Lower lobe of right lung (tissue), 2 donors: ENCODE measurements around the gene CBFA2T2. TPM values are rescaled to one million over a fixed set of nuclear protein-coding genes. Genes with fewer than 3 reads are reported as not detected.
A peak's percentile ranks its signal among the peaks of the same experiment; 100 is the strongest.

Source experiments
- ATAC-seq, 2 donors: fragments of 200-7000 bp; cut with Tn5 transposase; one replicate each; pipeline ENCODE4 v1.9.1; 2020 to 2022; ENCODE audit warnings: mild to moderate bottlenecking in 2 of 2, moderate library complexity in 2 of 2
- DNase-seq: peaks from one replicate; pipeline ENCODE4 v3.0.0-alpha.2; 2020
- H3K27ac ChIP-seq: fragments of 200-600 bp; one replicate; pipeline ENCODE4 v1.8.0; 2022
- H3K27me3 ChIP-seq: fragments of 200-600 bp; one replicate; pipeline ENCODE4 v1.8.0; 2022; ENCODE audit warnings: low read depth
- H3K36me3 ChIP-seq: fragments of 200-600 bp; one replicate; pipeline ENCODE4 v1.8.0; 2022; ENCODE audit warnings: mild to moderate bottlenecking
- H3K4me1 ChIP-seq: fragments of 200-600 bp; one replicate; pipeline ENCODE4 v1.8.0; 2022
- H3K4me3 ChIP-seq: fragments of 200-600 bp; one replicate; pipeline ENCODE4 v1.8.0; 2022; ENCODE audit warnings: mild to moderate bottlenecking
- H3K9me3 ChIP-seq: fragments of 200-600 bp; one replicate; pipeline ENCODE4 v1.8.0; 2022
- CTCF ChIP-seq: fragments of 200-600 bp; IDR thresholded peaks from one replicate; pipeline ENCODE4 v1.8.0; 2022; ENCODE audit warnings: antibody characterized with exemption, mild to moderate bottlenecking
- intact Hi-C: fragments of 100-400 bp; cut with DNase I; formaldehyde crosslinking; loops from one replicate; pipeline ENCODE4 v1.11.0; 2022
- total RNA-seq: library from RNA; stranded (reverse); fragmentation: NEBNext Ultra II Directional; extraction: Animal tissue kit (Norgen Biotek cat#: 25700); gene quantifications from one replicate; pipeline ENCODE4 v1.2.1, GENCODE V29; 2021
- donor health status: DM: no; HTN: yes; CAD: no; lungs with severe emphysema.

Gene CBFA2T2
- total RNA-seq, 1 donor from 2014 or later, result 18.2 TPM

- DNase-seq, result no peak
- no peak for TF ChIP-seq CTCF
- H3K27me3 ChIP-seq, result no peaks in the 10 kb centered on the region
- peak overlapping the region; percentile 67 for H3K4me3 ChIP-seq
- intact Hi-C loops, result no loop called here
- peaks cover 36% of the 10 kb centered on the region for H3K4me1 ChIP-seq
- H3K36me3 ChIP-seq, result peaks cover 6% of the 10 kb centered on the region
- H3K27ac ChIP-seq, result peak overlapping the region; percentile 83
- H3K9me3 ChIP-seq, result no peaks in the 10 kb centered on the region
- peak; percentile 1 to 15 for ATAC-seq
These were observed 185.5 kb downstream of the CBFA2T2 start for GRCh38 chr20:33675136-33675959.

- Histone ChIP-seq H3K27me3 (no peaks in the 10 kb centered on the region), H3K27ac (peak overlapping the region; percentile 83), H3K36me3 (peaks cover 4% of the 10 kb centered on the region), H3K4me1 (peaks cover 36% of the 10 kb centered on the region), H3K9me3 (no peaks in the 10 kb centered on the region), H3K4me3 (no peak overlapping the region)
- intact Hi-C loops, result no loop called here
- TF ChIP-seq CTCF, result no peak
- DNase-seq (no peak), ATAC-seq (no peak)
These were observed 186.2 kb downstream of the CBFA2T2 start for GRCh38 chr20:33676121-33676520.

GRCh38 chr20:33676652-33677645 lies 187.1 kb downstream of the CBFA2T2 start:
- H3K27ac ChIP-seq, result peak overlapping the region; percentile 32
- intact Hi-C loops, result no loop called here

GRCh38 chr20:33677991-33678702 lies 188.3 kb downstream of the CBFA2T2 start:
- ATAC-seq, result no peak
- H3K4me3 ChIP-seq, result no peak overlapping the region
- intact Hi-C loops, result no loop called here
- no peak overlapping the region for H3K27ac ChIP-seq
- no peaks in the 10 kb centered on the region for H3K9me3 ChIP-seq
- no peaks in the 10 kb centered on the region for H3K36me3 ChIP-seq
- no peak for TF ChIP-seq CTCF
- H3K27me3 ChIP-seq, result no peaks in the 10 kb centered on the region
- H3K4me1 ChIP-seq, result peaks cover 26% of the 10 kb centered on the region
- DNase-seq, result no peak

More at GRCh38 chr20:33676652-33677645, 187.1 kb downstream of the CBFA2T2 start:
- peaks cover 36% of the 10 kb centered on the region for H3K4me1 ChIP-seq
- DNase-seq (no peak), ATAC-seq (no peak)
- no peaks in the 10 kb centered on the region for H3K36me3 ChIP-seq
- TF ChIP-seq CTCF, result no peak
- no peaks in the 10 kb centered on the region for H3K27me3 ChIP-seq
- no peaks in the 10 kb centered on the region for H3K9me3 ChIP-seq
- no peak overlapping the region for H3K4me3 ChIP-seq
